HepG2 (cell line): ENCODE data around the gene SLC22A31. TPM values are rescaled to one million over a fixed set of nuclear protein-coding genes. Genes with fewer than 3 reads are reported as not detected.

Experiments
- ATF5 ChIP-seq: sonication (generic); formaldehyde crosslinking; IDR thresholded peaks from 2 replicates; pipeline ENCODE4 v1.4.0; 2020; ENCODE audit warnings: mild to moderate bottlenecking, low read depth, missing genetic modification reagents
- FIP1L1 ChIP-seq: fragments of 200-400 bp; formaldehyde crosslinking; IDR thresholded peaks from 2 replicates; pipeline ENCODE4 v1.6.1; 2018; ENCODE audit warnings: low read depth, mild to moderate bottlenecking, low read length, moderate library complexity, borderline replicate concordance; ENCODE audit not compliant: insufficient read depth
- KDM5B ChIP-seq: sonication (generic); formaldehyde crosslinking; IDR thresholded peaks from 2 replicates; pipeline ENCODE4 v1.4.0; 2020; ENCODE audit warnings: missing genetic modification reagents, mild to moderate bottlenecking, borderline replicate concordance
- NPAS2 ChIP-seq: sonication (generic); formaldehyde crosslinking; IDR thresholded peaks from 2 replicates; pipeline ENCODE4 v1.8.0; 2022; ENCODE audit warnings: mild to moderate bottlenecking, missing genetic modification reagents, borderline replicate concordance
- PHF8 ChIP-seq: sonication (generic); formaldehyde crosslinking; IDR thresholded peaks from 2 replicates; pipeline ENCODE4 v1.5.0; 2020; ENCODE audit warnings: missing genetic modification reagents
- RBM22 ChIP-seq: fragments of 200-400 bp; formaldehyde crosslinking; optimal IDR thresholded peaks from 2 replicates; pipeline ENCODE3; 2017; ENCODE audit warnings: mild to moderate bottlenecking, low read length, moderate library complexity
- SRSF4 ChIP-seq: fragments of 200-400 bp; formaldehyde crosslinking; IDR thresholded peaks from one replicate; pipeline ENCODE4 v1.6.1; 2018; ENCODE audit warnings: mild to moderate bottlenecking, low read depth, low read length, moderate library complexity; ENCODE audit not compliant: poor library complexity, severe bottlenecking
- ZBTB3 ChIP-seq: sonication (generic); formaldehyde crosslinking; IDR thresholded peaks from 2 replicates; pipeline ENCODE4 v1.4.0; 2020; ENCODE audit warnings: low read depth, mild to moderate bottlenecking, moderate library complexity, missing genetic modification reagents, borderline replicate concordance
- ZBTB34 ChIP-seq: sonication (generic); formaldehyde crosslinking; IDR thresholded peaks from 2 replicates; pipeline ENCODE4 v1.8.0; 2022; ENCODE audit warnings: mild to moderate bottlenecking, missing genetic modification reagents
- ZBTB39 ChIP-seq: sonication (generic); formaldehyde crosslinking; IDR thresholded peaks from 2 replicates; pipeline ENCODE4 v1.5.0; 2020; ENCODE audit warnings: missing genetic modification reagents
- ZBTB44 ChIP-seq: sonication (generic); formaldehyde crosslinking; IDR thresholded peaks from 2 replicates; pipeline ENCODE4 v1.4.0; 2020; ENCODE audit warnings: missing genetic modification reagents
- ZNF124 ChIP-seq: sonication (generic); formaldehyde crosslinking; IDR thresholded peaks from 2 replicates; pipeline ENCODE4 v1.4.0; 2020; ENCODE audit warnings: missing genetic modification reagents
- ZNF234 ChIP-seq: sonication (generic); formaldehyde crosslinking; conservative IDR thresholded peaks from 2 replicates; pipeline ENCODE4 v1.5.1; 2020; ENCODE audit warnings: mild to moderate bottlenecking, missing genetic modification reagents
- ZNF432 ChIP-seq: sonication (generic); formaldehyde crosslinking; IDR thresholded peaks from 2 replicates; pipeline ENCODE4 v1.5.0; 2020; ENCODE audit warnings: missing genetic modification reagents, mild to moderate bottlenecking, borderline replicate concordance
- ZNF530 ChIP-seq: sonication (generic); formaldehyde crosslinking; IDR thresholded peaks from 2 replicates; pipeline ENCODE4 v1.5.0; 2020; ENCODE audit warnings: low read depth, mild to moderate bottlenecking, missing genetic modification reagents
- ZNF589 ChIP-seq: sonication (generic); formaldehyde crosslinking; conservative IDR thresholded peaks from 2 replicates; pipeline ENCODE4 v1.8.0; 2022; ENCODE audit warnings: mild to moderate bottlenecking, moderate library complexity, missing genetic modification reagents
- ZNF605 ChIP-seq: sonication (generic); formaldehyde crosslinking; IDR thresholded peaks from 2 replicates; pipeline ENCODE4 v1.8.0; 2022; ENCODE audit warnings: mild to moderate bottlenecking, missing genetic modification reagents
- ZNF75D ChIP-seq: sonication (generic); formaldehyde crosslinking; IDR thresholded peaks from 2 replicates; pipeline ENCODE4 v1.8.1; 2023; ENCODE audit warnings: missing genetic modification reagents, mild to moderate bottlenecking, borderline replicate concordance
- ZNF768 ChIP-seq: sonication (generic); formaldehyde crosslinking; IDR thresholded peaks from 2 replicates; pipeline ENCODE4 v1.4.0; 2020; ENCODE audit warnings: missing genetic modification reagents
- ZSCAN9 ChIP-seq: IDR thresholded peaks from 2 replicates; pipeline ENCODE4 v1.6.1; 2016; ENCODE audit warnings: borderline replicate concordance
- ZZZ3 ChIP-seq: sonication (generic); formaldehyde crosslinking; IDR thresholded peaks from 2 replicates; pipeline ENCODE4 v1.4.0; 2020; ENCODE audit warnings: missing genetic modification reagents, mild to moderate bottlenecking, borderline replicate concordance
- polyA plus RNA-seq, 8 experiments: library from polyadenylated mRNA; depleted of rRNA in 3 of 8; stranded (reverse) in 7 of 8; unstranded in 1 of 8; fragments of >200 nt; fragmentation: Illumina TruSeq in 4 of 8; extraction: Trizol in 4 of 8; gene quantifications; 2 replicates each; pipeline versions ENCODE4 v1.2.1 to v1.2.3, GENCODE V29; 2011 to 2016; ENCODE audit warnings: low read depth in 4 of 8, missing spikeins in 1 of 8, mixed read lengths in 1 of 8; ENCODE audit not compliant: insufficient read depth in 1 of 8
- total RNA-seq, 5 experiments: library from RNA; depleted of rRNA; stranded (reverse); fragments of >200 nt; fragmentation: Illumina TruSeq; extraction: Trizol; gene quantifications; 2 replicates each; pipeline ENCODE4 v1.2.3, GENCODE V29; 2016; ENCODE audit warnings: low read depth in 1 of 5

SLC22A31 gene
- total and polyA plus RNA-seq, 2 of the 13 experiments (the other 11 are each of a cell fraction or from before 2014, with no cell fraction given) = 67.3 to 83.3 TPM

GRCh38 chr16:89194340-89195311 is 5.7 kb downstream of the SLC22A31 start (continued):
- TF ChIP-seq ZBTB34 (no peak), ZSCAN9 (CRISPR knock-in tag) (no peak), SRSF4 (no peak), ZNF605 (CRISPR knock-in tag) (no peak), RBM22 (peak; percentile 19), ZBTB3 (CRISPR knock-in tag) (no peak), PHF8 (0 out of 2 replicates have a peak, but pooled peaks have one; percentile 36), ZBTB44 (CRISPR knock-in tag) (no peak), ZNF432 (CRISPR knock-in tag) (no peak), NPAS2 (CRISPR knock-in tag) (no peak), ZZZ3 (CRISPR knock-in tag) (no peak), FIP1L1 (no peak), ATF5 (CRISPR knock-in tag) (no peak), ZNF234 (CRISPR knock-in tag) (no peak), ZBTB39 (CRISPR knock-in tag) (no peak), ZNF530 (no peak), ZNF589 (CRISPR knock-in tag) (no peak), ZNF75D (CRISPR knock-in tag) (no peak), ZNF768 (CRISPR knock-in tag) (peak; percentile 7; the same call in 1 of the 2 replicates), ZNF124 (CRISPR knock-in tag) (no peak), KDM5B (CRISPR knock-in tag) (no peak)
